Activated CD4-positive, alpha-beta memory T cell treated with anti-CD3 and anti-CD28 coated beads for 36 hours (primary cell): Measurements from ENCODE around the gene CRIP3. TPM values are rescaled to one million over a fixed set of nuclear protein-coding genes. Genes with fewer than 3 reads are reported as not detected.

Experiments used
- CTCF ChIA-PET: fragments of 350-600 bp; sonication (Branson Sonifier 250); formaldehyde crosslinking; loops from one replicate; lab custom pipeline; 2021; ENCODE audit warnings: antibody characterized with exemption, inconsistent platforms; lab: Charles Lee
- POLR2A ChIA-PET: fragments of 350-600 bp; sonication (Branson Sonifier 250); formaldehyde crosslinking; loops from one replicate; lab custom pipeline; 2021; ENCODE audit warnings: antibody characterized with exemption; lab: Charles Lee
- DNase-seq: peaks from one replicate; pipeline ENCODE4 v3.0.0-alpha.2; 2020
- H3K27ac Mint-ChIP-seq: one replicate; pipeline ENCODE4 v1.8.0; 2021; ENCODE audit warnings: mixed read lengths
- H3K27me3 Mint-ChIP-seq: one replicate; pipeline ENCODE4 v1.8.0; 2021; ENCODE audit warnings: mixed read lengths
- H3K36me3 Mint-ChIP-seq: one replicate; pipeline ENCODE4 v1.8.0; 2021; ENCODE audit warnings: mixed read lengths
- H3K4me1 Mint-ChIP-seq: one replicate; pipeline ENCODE4 v1.8.0; 2021; ENCODE audit warnings: low read depth, mixed read lengths
- H3K4me3 Mint-ChIP-seq: one replicate; pipeline ENCODE4 v1.8.0; 2021; ENCODE audit warnings: mild to moderate bottlenecking, mixed read lengths
- H3K9me3 Mint-ChIP-seq: one replicate; pipeline ENCODE4 v1.8.0; 2021; ENCODE audit warnings: mixed read lengths
- intact Hi-C: fragments of 100-400 bp; cut with micrococcal nuclease; formaldehyde crosslinking; loops from one replicate; pipeline ENCODE4 v1.15.1; 2023
- total RNA-seq, 2 experiments: library from RNA; stranded (reverse); gene quantifications; one replicate each; pipeline ENCODE4 v1.2.3, GENCODE V29; 2021

Gene CRIP3
- total RNA-seq, 2 experiments from 2014 or later, result 2.0 to 2.9 TPM

- no peak for DNase-seq
- Mint-ChIP-seq H3K27ac (no peak overlapping the region), H3K4me3 (no peak overlapping the region), H3K4me1 (no peaks in the 10 kb centered on the region), H3K9me3 (no peaks in the 10 kb centered on the region), H3K27me3 (peaks cover 2% of the 10 kb centered on the region), H3K36me3 (no peaks in the 10 kb centered on the region)
- ChIA-PET CTCF (interaction anchor here (2.6 kb wide), 1 partner anchor 13 kb away, joined by 18 read pairs; the partner anchor contains the start of gene CRIP3), POLR2A (interaction anchor here (1.3 kb wide), 1 partner anchor 12 kb away, joined by 3 read pairs; no protein-coding TSS in a partner anchor)
- intact Hi-C loops, result no loop called here
Measured at GRCh38 chr6:43295456-43295855, 13.2 kb downstream of the CRIP3 start.

- ChIA-PET CTCF (no interaction called here), POLR2A (no interaction called here)
- Mint-ChIP-seq H3K4me3 (no peak overlapping the region), H3K36me3 (no peaks in the 10 kb centered on the region), H3K9me3 (no peaks in the 10 kb centered on the region), H3K4me1 (no peaks in the 10 kb centered on the region), H3K27me3 (peaks cover 2% of the 10 kb centered on the region), H3K27ac (no peak overlapping the region)
- DNase-seq, result no peak
- intact Hi-C loops, result no loop called here
Measured at GRCh38 chr6:43294536-43294935, 14.1 kb downstream of the CRIP3 start.

- CTCF ChIA-PET, result no interaction called here
- Mint-ChIP-seq H3K9me3 (no peaks in the 10 kb centered on the region), H3K36me3 (no peaks in the 10 kb centered on the region), H3K27me3 (peaks cover 2% of the 10 kb centered on the region), H3K4me1 (no peaks in the 10 kb centered on the region), H3K4me3 (no peak overlapping the region), H3K27ac (no peak overlapping the region)
- intact Hi-C loops, result no loop called here
- no peak for DNase-seq
- POLR2A ChIA-PET, result no interaction called here
Measured at GRCh38 chr6:43293698-43294097, 14.9 kb downstream of the CRIP3 start.

- H3K4me1 Mint-ChIP-seq, result no peaks in the 10 kb centered on the region
- no peak overlapping the region for H3K4me3 Mint-ChIP-seq
- CTCF ChIA-PET, result interaction anchor here (0.6 kb wide), 1 partner anchor 51 kb away, joined by 3 read pairs; no protein-coding TSS in a partner anchor
- peaks cover 2% of the 10 kb centered on the region for H3K27me3 Mint-ChIP-seq
- DNase-seq, result no peak
- no peaks in the 10 kb centered on the region for H3K36me3 Mint-ChIP-seq
- H3K9me3 Mint-ChIP-seq, result no peaks in the 10 kb centered on the region
- no peak overlapping the region for H3K27ac Mint-ChIP-seq
- intact Hi-C loops, result no loop called here
- POLR2A ChIA-PET, result no interaction called here
Measured at GRCh38 chr6:43292763-43293318, 15.8 kb downstream of the CRIP3 start.

GRCh38 chr6:43292341-43292740 lies 16.3 kb downstream of the CRIP3 start:
- intact Hi-C loops, result no loop called here
- H3K4me1 Mint-ChIP-seq, result no peaks in the 10 kb centered on the region
- H3K9me3 Mint-ChIP-seq, result no peaks in the 10 kb centered on the region
- H3K36me3 Mint-ChIP-seq, result no peaks in the 10 kb centered on the region
- CTCF ChIA-PET, result interaction anchor here (0.6 kb wide), 1 partner anchor 52 kb away, joined by 3 read pairs; no protein-coding TSS in a partner anchor
- POLR2A ChIA-PET, result no interaction called here
- no peak for DNase-seq
- H3K27ac Mint-ChIP-seq, result no peak overlapping the region
- H3K4me3 Mint-ChIP-seq, result no peak overlapping the region
- peaks cover 2% of the 10 kb centered on the region for H3K27me3 Mint-ChIP-seq

GRCh38 chr6:43291708-43292107 lies 16.9 kb downstream of the CRIP3 start:
- ChIA-PET POLR2A (no interaction called here), CTCF (interaction anchor here (0.7 to 0.8 kb wide), 2 partner anchors 17 to 63 kb away, joined by 3 read pairs; partner anchors contain the start of genes CRIP3 and DNPH1)

GRCh38 chr6:43290905-43291355 lies 17.7 kb downstream of the CRIP3 start:
- Mint-ChIP-seq H3K4me1 (no peaks in the 10 kb centered on the region), H3K9me3 (no peaks in the 10 kb centered on the region), H3K4me3 (no peak overlapping the region), H3K27ac (no peak overlapping the region), H3K36me3 (no peaks in the 10 kb centered on the region), H3K27me3 (peaks cover 8% of the 10 kb centered on the region)
- intact Hi-C loops, result no loop called here
- ChIA-PET POLR2A (no interaction called here), CTCF (interaction anchor here (0.7 kb wide), 1 partner anchor 18 kb away, joined by 3 read pairs; the partner anchor contains the start of gene CRIP3)
- no peak for DNase-seq

More at GRCh38 chr6:43291708-43292107, 16.9 kb downstream of the CRIP3 start:
- H3K27me3 Mint-ChIP-seq, result peaks cover 5% of the 10 kb centered on the region
- no peaks in the 10 kb centered on the region for H3K9me3 Mint-ChIP-seq
- no peaks in the 10 kb centered on the region for H3K4me1 Mint-ChIP-seq
- H3K36me3 Mint-ChIP-seq, result no peaks in the 10 kb centered on the region
- DNase-seq, result no peak
- no peak overlapping the region for H3K27ac Mint-ChIP-seq
- no peak overlapping the region for H3K4me3 Mint-ChIP-seq
- intact Hi-C loops, result no loop called here

- intact Hi-C loops, result no loop called here
- no peak overlapping the region for H3K27ac Mint-ChIP-seq
- no peaks in the 10 kb centered on the region for H3K4me1 Mint-ChIP-seq
- DNase-seq, result no peak
- ChIA-PET POLR2A (no interaction called here), CTCF (no interaction called here)
- no peaks in the 10 kb centered on the region for H3K9me3 Mint-ChIP-seq
- H3K27me3 Mint-ChIP-seq, result peaks cover 13% of the 10 kb centered on the region
- no peaks in the 10 kb centered on the region for H3K36me3 Mint-ChIP-seq
- no peak overlapping the region for H3K4me3 Mint-ChIP-seq
Measured at GRCh38 chr6:43290339-43290904, 18.2 kb downstream of the CRIP3 start.

- H3K27me3 Mint-ChIP-seq, result peaks cover 15% of the 10 kb centered on the region
- POLR2A ChIA-PET, result no interaction called here
- H3K36me3 Mint-ChIP-seq, result no peaks in the 10 kb centered on the region
- CTCF ChIA-PET, result interaction anchor here (0.7 to 1.1 kb wide), 2 partner anchors 20 to 59 kb away, joined by 3 to 5 read pairs; partner anchors contain the start of genes CRIP3 and DNPH1
- no peak for DNase-seq
- H3K27ac Mint-ChIP-seq, result no peak overlapping the region
- H3K4me1 Mint-ChIP-seq, result no peaks in the 10 kb centered on the region
- intact Hi-C loops, result no loop called here
- H3K9me3 Mint-ChIP-seq, result no peaks in the 10 kb centered on the region
- no peak overlapping the region for H3K4me3 Mint-ChIP-seq
Measured at GRCh38 chr6:43287717-43288679, 20.6 kb downstream of the CRIP3 start.

GRCh38 chr6:43286980-43287716 lies 21.5 kb downstream of the CRIP3 start:
- no peak overlapping the region for H3K27ac Mint-ChIP-seq
- intact Hi-C loops, result no loop called here
- no peaks in the 10 kb centered on the region for H3K4me1 Mint-ChIP-seq
- POLR2A ChIA-PET, result no interaction called here
- H3K36me3 Mint-ChIP-seq, result no peaks in the 10 kb centered on the region
- DNase-seq, result no peak
- H3K9me3 Mint-ChIP-seq, result no peaks in the 10 kb centered on the region
- CTCF ChIA-PET, result interaction anchor here (0.5 to 1.3 kb wide), 3 partner anchors 58 to 220 kb away, joined by 3 to 5 read pairs (median 3); partner anchors contain the start of genes ABCC10 and DNPH1
- H3K4me3 Mint-ChIP-seq, result no peak overlapping the region
- H3K27me3 Mint-ChIP-seq, result peaks cover 20% of the 10 kb centered on the region

- H3K4me1 Mint-ChIP-seq, result no peaks in the 10 kb centered on the region
- peaks cover 22% of the 10 kb centered on the region for H3K27me3 Mint-ChIP-seq
- intact Hi-C loops, result no loop called here
- no peak overlapping the region for H3K27ac Mint-ChIP-seq
- ChIA-PET CTCF (interaction anchor here (0.5 to 1.3 kb wide), 3 partner anchors 57 to 221 kb away, joined by 3 to 5 read pairs (median 3); partner anchors contain the start of genes ABCC10 and DNPH1), POLR2A (no interaction called here)
- no peaks in the 10 kb centered on the region for H3K9me3 Mint-ChIP-seq
- no peak overlapping the region for H3K4me3 Mint-ChIP-seq
- DNase-seq, result no peak
- no peaks in the 10 kb centered on the region for H3K36me3 Mint-ChIP-seq
Measured at GRCh38 chr6:43286456-43286979, 22.1 kb downstream of the CRIP3 start.
